Anterior cingulate cortex (tissue), 58 donors: ENCODE measurements around the gene TBC1D17.

Experiments used
- DNase-seq, 58 donors: peaks; one replicate each; lab custom pipeline; 2025; lab: John Stamatoyannopoulos, UW

TBC1D17 gene

GRCh38 chr19:49877020-49877878 lies at the start of gene TBC1D17, which contains the start of gene AKT1S1:
Gene TBC1D17, plus strand, starts transcription at chr19:49877702. Its CDS starts 22 bp downstream, at chr19:49877724.
Gene AKT1S1, minus strand, starts transcription at chr19:49877355. Its CDS starts 4,060 bp downstream, at chr19:49873295.
- DNase-seq: peak; percentile 97 to 100 (median 99)

GRCh38 chr19:49829200-49829599 lies 48.3 kb upstream of the TBC1D17 start:
- DNase-seq: no peak

GRCh38 chr19:49829721-49830120 lies 47.8 kb upstream of the TBC1D17 start:
- DNase-seq: no peak

GRCh38 chr19:49830766-49831165 lies 46.7 kb upstream of the TBC1D17 start:
- no peak for DNase-seq

DNA sequence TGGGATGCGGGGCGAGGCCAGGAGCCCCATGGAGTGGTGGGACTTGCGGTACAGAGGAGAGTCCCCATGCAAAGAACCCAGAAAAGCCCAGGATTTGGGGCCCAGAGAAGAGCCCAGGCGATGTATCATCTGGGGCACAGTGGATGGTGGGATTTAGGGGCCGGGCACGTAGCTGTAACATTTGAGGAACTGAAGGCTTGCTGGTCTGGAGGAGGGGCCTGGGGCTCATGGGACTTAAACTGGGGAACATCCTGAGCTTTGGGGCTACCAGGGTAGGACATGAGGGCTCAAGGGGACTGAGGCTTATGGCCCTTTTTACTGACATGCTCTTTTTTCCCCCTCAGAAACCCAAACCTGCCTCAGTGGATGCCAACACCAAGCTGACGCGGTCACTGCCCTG lies 45.9 kb upstream of the TBC1D17 start:
- DNase-seq: no peak

GRCh38 chr19:49832556-49832955 lies 44.9 kb upstream of the TBC1D17 start:
- DNase-seq: no peak

GRCh38 chr19:49833599-49833998 lies 43.9 kb upstream of the TBC1D17 start:
- DNase-seq: no peak

DNA sequence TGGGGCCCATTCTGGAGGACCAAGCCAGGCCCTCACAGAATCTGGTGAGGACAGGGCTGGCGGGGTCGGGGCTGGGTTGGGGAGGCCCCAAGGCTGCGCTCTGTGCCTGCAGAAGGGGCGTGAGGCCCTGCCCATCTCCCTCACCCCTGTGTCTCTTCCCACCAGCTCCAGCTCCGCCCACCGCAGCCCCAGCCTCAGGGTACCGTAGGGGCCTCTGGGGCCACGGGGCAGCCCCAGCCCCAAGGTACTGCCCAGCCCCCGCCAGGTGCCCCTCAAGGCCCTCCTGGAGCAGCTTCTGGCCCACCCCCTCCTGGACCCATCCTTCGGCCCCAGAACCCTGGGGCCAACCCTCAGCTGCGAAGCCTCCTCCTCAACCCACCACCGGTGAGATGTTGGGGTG lies 41.9 kb upstream of the TBC1D17 start:
- no peak for DNase-seq

GRCh38 chr19:49836176-49837008 lies 41.1 kb upstream of the TBC1D17 start:
- no peak for DNase-seq

DNA sequence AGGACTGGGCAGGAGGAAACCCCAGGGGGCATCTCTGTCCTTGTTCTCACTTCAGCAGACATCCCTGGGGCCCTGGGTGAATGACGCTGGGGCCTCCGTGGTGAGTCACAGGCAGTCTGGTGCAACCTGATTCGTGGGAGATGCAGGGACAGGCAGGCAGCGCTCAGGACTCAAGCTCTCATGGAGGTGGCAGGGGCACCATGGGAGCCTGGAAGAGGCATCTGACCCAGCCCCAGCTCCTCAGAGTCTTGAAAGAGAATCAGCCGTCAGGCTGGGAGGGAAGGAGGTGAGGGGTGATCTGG lies 40.5 kb upstream of the TBC1D17 start:
- no peak for DNase-seq

GRCh38 chr19:49837425-49837824 lies 40.1 kb upstream of the TBC1D17 start:
- DNase-seq: no peak

- no peak for DNase-seq
Observed at GRCh38 chr19:49838885-49839588, 38.5 kb upstream of the TBC1D17 start.

DNA sequence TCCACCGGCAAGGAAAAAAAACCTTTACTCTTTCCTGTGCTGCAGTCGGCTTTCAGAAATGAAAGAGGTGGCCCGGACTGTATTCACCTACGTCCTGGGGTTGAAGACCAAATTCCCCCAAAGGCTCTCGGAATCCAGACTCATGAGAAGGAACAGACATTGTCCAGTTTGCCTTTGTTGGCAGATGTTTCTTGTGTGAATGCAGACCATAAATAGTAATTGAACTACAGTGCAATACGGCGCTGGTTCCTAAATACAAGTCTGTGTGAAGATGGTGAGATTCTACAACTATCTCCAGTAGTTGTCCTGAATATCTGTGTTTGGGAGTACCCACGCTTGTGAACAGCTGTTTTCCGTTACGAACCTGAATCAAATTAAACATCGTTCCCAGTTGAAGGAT lies 37.8 kb upstream of the TBC1D17 start:
- no peak for DNase-seq

DNA sequence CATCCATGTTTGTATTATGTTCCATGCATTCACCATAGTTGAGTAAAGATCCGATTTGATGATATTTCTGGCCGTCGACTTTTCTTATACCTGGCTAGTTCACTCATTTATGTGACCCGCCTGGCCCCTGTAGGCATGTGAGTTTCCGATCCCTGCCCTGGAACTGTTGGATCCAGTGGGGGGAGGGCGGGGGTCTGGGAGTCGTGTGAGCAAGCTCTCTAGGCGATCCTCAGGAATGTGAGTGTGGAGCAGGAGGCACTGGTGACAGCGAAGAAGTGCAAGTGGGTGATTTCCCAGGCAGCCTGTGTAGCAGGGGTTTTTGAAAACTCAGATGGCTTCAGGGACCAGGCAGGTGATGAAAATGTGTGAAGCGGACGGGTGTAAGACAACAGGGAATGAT lies 37.2 kb upstream of the TBC1D17 start:
- DNase-seq: no peak

GRCh38 chr19:49840736-49841249 lies 36.7 kb upstream of the TBC1D17 start:
- no peak for DNase-seq

- no peak for DNase-seq
Observed at GRCh38 chr19:49843265-49843664, 34.2 kb upstream of the TBC1D17 start.

DNA sequence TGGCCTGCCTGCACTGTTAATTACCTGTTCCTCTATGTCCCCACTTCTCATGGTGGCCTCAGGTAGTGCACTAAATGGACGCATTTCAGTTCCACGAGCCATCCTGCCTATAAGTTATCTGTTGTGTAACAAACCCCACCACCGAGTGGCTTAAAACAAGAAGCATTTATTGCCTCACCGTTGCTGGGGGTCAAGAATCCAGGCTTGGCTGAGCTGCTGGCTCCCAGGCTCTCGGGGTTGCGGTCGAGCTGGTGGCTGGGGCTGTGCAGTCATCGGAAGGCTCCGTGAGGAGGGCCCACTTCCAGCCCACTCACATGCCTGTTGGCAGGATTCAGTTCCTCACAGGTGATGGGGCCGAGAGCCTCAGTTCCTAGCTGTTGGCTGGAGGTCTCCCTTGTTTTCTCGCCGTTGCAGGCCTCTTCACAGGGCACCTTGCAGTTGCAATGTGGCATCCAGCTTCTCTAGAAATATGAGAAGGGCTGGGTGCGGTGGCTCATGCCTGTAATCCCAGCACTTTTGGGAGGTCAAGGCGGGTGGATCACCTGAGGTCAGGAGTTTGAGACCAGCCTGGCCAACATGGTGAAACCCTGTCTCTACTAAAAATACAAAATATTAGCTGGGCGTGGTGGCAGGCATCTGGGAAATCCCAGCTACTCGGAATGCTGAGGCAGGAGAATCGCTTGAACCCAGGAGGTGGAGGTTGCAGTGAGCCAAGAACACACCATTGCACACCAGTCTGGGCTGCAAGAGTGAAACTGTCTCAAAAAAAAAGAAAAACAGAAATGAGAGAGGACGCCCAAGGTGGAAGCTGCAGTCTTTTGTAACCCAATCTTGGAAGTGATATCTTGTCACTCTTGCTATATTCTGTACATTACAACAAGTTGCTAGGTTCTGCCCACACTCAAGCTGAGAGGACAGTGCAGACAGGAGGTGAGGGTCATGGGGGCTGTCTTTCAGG lies 33.1 kb upstream of the TBC1D17 start:
- no peak for DNase-seq

DNA sequence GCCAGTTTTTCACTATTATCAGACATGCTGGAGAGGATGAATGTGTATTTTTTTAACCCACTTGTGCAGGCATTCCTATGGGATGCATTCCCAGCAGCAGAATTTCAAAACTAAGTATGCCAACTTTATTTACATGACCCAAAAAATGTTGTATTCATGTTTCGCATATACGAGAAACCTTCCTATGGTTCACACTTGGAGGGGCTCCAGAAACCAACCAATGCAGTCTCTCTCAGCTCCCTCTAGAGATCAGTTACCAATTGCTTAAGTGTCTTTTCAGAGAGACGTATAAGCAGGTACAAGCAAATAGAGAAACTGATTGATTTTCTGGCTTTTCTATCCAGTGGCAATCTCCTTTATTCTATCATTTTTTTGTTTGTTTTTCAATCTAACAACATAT lies 32.1 kb upstream of the TBC1D17 start:
- peak in 1 of 58 donors; percentile 7 for DNase-seq

GRCh38 chr19:49846408-49846807 lies 31.1 kb upstream of the TBC1D17 start:
- no peak for DNase-seq
